Stimulated activated CD8-positive, alpha-beta memory T cell treated with anti-CD3 and anti-CD28 coated beads, Interleukin-4, amount 100 ng/mL, for 24 hours (primary cell): ENCODE measurements around the gene HK1.
"Not testable (repeated sequence)": the region's sequence is repeated elsewhere in the genome, so short reads cannot be mapped to it uniquely, and the experiment has no call there.

ENCODE experiments used
- DNase-seq: peaks from one replicate; pipeline ENCODE4 v3.0.0-alpha.2; 2020; ENCODE audit warnings: low read depth

The HK1 gene

DNA sequence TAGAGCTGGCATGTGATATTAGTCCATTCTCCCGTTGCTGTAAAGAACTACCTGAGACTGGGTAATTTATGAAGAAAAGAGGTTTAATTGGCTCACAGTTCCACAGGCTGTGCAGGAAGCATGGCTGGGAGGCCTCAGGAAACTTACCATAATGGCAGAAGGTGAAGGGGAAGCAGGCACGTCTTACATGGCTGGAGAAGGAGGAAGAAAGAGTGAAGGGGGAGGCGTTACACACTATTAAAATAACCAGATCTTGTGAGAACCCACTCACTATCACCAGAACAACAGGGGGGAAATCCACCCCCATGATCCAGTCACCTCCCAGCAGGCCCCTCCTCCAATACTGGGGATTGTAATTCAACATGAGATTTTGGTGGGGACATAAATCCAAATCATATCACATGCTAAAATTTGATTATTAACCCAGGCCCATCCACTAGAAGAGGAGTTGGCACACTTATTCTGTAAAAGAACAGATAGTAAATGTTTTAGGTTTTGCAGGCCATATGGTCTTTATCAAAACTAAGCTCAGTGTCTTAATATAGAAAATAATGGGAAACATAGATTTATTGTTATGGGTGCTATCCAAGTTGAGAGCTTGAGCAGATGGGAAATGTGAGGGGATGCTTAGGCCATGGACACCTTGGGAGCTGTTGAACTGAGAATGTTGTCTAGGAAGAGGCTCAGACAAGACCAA lies 18.6 kb upstream of the HK1 start:
- no peak for DNase-seq

GRCh38 chr10:69261184-69261583 lies 17.1 kb upstream of the HK1 start:
- no peak for DNase-seq

DNA sequence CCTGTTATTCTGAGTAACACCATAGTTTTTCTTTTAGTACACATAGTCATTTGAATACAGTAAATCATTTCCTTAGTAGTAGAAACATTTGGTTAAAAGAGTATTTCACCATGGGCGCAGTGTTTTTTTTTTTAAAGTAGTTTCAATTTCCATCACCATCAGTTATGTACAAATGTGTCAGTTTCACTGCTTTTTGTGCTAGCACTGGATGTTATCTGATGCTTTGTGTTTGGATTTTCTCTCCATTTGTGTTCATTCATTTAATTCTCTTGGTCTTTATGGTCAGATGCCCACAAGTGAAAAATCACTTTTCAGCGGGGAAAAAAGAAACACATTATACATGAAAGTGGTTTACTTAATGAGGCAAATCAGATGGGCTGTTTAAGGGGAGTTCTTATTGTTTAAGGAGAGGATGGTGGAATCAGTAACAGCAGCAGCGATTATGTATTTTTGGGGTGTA lies 16.0 kb upstream of the HK1 start:
- DNase-seq: no peak

DNA sequence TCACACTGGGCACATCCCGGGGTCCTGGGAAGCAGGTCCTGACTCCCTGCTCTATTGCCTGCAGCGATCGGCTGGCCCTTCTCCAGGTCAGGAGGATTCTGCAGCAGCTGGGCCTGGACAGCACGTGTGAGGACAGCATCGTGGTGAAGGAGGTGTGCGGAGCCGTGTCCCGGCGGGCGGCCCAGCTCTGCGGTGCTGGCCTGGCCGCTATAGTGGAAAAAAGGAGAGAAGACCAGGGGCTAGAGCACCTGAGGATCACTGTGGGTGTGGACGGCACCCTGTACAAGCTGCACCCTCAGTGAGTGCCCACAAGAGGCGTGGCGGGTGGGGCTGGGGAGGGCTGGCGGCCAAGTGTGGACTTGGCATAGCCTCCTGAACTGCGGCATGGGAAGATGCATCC lies 12.8 kb upstream of the HK1 start:
- no peak for DNase-seq

- DNase-seq: no peak
These were observed 9.4 kb upstream of the HK1 start for GRCh38 chr10:69268761-69269416.

DNA sequence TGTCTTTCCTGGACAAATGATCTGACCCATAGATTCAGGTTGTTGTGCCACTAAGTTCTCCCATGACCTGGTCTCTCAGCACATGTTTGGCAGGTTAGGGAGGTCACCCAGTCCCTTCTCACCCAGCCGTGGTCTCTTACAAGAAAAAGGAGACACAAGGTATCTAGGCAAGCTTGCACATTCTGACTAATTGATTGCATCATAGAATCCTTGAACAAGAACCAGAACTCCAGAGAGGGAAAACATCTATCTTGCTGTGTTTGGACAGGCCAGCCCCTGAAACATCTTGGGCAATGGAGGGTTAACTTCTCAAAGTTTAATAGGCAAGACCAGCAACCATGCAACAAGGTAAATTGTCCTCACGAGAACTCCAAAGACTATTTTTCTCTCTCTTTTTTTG lies 8.5 kb upstream of the HK1 start:
- DNase-seq: no peak

DNA sequence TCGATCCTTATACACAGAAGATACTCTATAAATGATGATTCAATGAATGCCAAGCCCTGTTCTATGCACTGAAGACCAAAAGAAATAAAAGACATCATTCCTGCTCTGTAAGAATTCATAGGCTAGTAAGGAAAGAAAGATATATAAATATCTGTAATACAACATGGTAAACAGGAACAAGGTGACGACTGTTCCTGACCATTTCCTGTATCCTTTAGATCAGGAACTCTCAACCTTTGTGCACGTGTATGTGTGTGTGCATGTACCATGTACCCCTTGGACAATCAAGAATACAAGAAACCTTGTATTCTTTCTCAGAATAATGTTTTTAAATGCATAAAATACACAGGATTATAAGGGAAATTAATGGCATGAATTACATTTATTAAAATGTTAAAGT lies 7.3 kb upstream of the HK1 start:
- DNase-seq: no peak

GRCh38 chr10:69272624-69273023 lies 5.7 kb upstream of the HK1 start:
- DNase-seq: no peak

DNA sequence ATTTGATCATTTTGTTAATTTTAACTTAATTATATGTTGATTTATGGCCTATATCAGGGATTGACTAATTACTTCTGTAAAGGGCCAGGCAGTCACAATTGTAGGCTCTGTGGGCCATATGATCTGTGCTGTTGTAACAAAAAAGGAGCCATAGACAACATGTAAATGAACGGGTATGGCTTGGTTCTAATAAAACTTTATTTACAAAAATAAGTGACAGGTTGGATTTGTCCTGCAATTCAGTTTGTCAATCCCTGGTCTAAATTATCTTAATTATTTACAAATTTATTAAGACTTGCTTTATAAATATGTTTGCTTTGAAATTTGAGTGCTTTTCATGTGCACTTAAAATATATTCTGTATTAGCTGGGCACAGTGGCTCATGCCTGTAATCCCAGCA lies 2.9 kb upstream of the HK1 start:
- DNase-seq: no peak

GRCh38 chr10:69276503-69276902 lies 1.8 kb upstream of the HK1 start:
- no peak for DNase-seq

GRCh38 chr10:69279110-69279509 lies 814 bp downstream of the HK1 start:
- no peak for DNase-seq

DNA sequence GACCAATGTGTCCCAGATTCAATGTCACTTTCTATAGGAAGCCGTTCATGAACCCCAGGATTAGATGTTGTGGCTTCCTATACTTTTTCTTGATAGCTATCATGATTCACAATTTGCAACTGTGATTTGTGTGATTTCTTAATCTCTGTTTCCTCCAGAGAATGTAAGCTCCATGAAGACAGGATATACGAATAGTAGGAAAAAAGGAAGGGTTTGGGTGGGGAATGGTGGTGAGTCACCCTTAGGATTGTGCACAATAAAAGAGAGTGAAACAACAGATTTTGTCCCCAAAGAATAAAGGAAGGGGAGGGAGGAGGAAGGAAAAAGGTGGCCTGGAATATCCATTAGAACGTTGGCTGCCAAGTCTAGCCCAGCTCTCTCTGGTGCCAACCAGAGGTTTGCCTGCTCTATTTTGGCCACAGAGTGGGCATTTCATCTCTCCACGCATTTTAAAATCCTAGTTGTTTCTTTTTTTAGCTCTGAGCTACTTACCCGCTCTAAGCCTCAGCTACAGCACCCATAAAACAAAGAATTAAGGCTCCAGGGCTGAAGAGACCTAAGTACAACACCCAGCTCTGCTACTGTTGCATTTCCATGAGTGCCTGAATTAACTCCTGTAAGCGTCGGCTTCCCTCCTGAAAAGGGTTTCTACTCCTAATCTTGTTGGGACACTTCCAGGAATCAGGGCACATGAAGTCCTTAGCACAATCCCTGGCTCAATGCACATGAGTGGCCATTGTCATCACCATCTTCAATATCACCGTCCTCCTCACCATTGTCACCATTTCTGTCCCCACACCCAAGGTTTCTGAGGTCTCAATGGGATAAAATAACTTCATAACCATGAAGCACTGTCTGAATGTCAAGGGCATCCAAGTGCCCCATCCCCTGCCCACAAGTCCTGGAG lies 3.5 kb downstream of the HK1 start:
- no peak for DNase-seq

- DNase-seq: not testable (repeated sequence)
These were observed 6.1 kb downstream of the HK1 start for GRCh38 chr10:69284402-69284801.

DNA sequence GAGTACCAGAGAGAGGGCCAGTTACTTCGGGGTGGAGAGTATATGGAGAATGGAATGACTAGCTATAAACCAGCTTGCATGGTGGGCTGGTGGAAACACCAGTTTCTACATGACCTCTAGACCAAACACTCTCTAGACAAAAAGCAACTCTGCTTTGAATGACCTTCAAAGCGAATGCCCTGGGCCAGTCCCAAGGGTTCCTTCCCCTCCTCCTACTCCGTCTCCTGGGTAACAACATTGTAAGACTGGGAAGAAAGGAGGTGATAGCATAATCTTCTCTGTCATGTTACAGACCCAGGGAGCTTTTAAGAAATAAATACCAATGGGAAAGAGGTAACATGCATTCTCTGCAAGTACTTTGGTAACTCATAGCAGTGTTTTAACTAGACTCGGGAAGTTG lies 7.4 kb downstream of the HK1 start:
- DNase-seq: no peak

- DNase-seq: no peak
These were observed 8.9 kb downstream of the HK1 start for GRCh38 chr10:69287181-69287580.

- DNase-seq: no peak
These were observed 12.7 kb downstream of the HK1 start for GRCh38 chr10:69290993-69291392.

GRCh38 chr10:69292459-69292858 lies 14.2 kb downstream of the HK1 start:
- DNase-seq: no peak

- DNase-seq: no peak
These were observed 16.8 kb downstream of the HK1 start for GRCh38 chr10:69295027-69295636.

GRCh38 chr10:69303632-69304051 lies 25.3 kb downstream of the HK1 start:
- DNase-seq: no peak

DNA sequence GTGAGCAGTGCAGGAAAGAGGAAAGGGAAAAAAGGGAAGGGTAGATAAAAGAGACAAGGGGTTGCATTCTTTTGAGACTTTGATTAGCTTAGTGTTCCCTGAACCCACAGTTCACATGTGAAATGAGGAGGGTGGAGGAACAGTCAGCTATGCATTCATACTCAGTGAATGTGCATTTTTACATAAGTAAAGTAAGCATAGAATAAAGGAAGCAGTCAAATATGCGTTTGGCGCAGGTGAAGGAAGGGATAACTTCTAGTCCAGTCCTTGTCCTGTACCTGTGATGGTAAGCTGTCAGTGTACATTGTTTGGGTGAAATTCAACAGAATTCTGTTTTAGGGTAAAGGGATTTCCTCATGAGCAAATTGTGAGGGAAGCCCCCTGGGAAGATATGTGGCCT lies 28.1 kb downstream of the HK1 start:
- no peak for DNase-seq

DNA sequence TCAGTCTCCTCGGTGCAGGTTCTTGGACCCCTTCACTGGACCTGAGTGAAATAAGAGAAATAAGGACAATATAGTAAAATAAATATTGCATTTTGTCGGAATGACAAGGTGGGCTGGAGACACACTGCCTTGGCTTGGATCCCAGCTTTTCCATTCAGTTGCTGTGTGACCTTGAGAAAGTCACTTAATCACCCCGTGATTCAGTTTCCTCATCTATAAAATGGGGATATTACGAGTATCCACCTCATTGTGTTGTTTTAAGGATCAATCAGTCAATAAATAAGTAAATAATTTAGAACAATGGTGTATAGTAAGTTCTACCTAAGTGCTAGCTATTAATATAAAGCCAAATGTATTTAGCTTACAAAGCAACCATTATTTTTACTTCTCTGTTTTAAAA lies 29.1 kb downstream of the HK1 start:
- DNase-seq: no peak

DNA sequence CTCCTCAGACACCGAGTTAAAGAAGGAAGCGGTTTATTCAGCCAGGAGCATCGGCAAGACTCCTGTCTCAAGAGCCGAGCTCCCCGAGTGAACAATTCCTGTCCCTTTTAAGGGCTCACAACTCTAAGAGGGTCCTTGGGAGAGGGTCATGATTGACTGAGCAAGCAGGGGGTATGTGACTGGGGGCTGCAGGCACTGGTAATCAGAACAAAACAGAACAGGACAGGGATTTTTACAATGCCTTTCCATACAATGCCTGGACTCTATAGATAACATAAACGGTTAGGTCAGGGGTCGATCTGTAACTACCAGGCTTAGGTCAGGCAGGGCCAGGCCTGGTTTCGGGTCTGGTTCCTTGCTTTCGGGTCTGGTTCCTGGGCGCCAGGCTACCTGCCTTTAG lies 30.0 kb downstream of the HK1 start:
- DNase-seq: not testable (repeated sequence)
